Mesenchymal stem cell (in vitro differentiated cells and primary cell): ENCODE data around the gene FTL.
A peak's percentile ranks its signal among the peaks of the same experiment; 100 is the strongest.
"Not testable (repeated sequence)": the region's sequence is repeated elsewhere in the genome, so short reads cannot be mapped to it uniquely, and the experiment has no call there.

Experiments
- DNase-seq: peaks from one replicate; pipeline ENCODE4 v3.0.0-alpha.2; 2013
- H2AFZ ChIP-seq: one replicate; pipeline ENCODE4 v1.6.1; 2013; ENCODE audit warnings: low read depth, mild to moderate bottlenecking, control low read depth, inconsistent platforms, low read length, moderate library complexity
- H2AK5ac ChIP-seq: 2 replicates; pipeline ENCODE4 v1.6.1; 2013; ENCODE audit warnings: low read length, moderate library complexity, mild to moderate bottlenecking, inconsistent platforms; ENCODE audit not compliant: severe bottlenecking
- H2BK120ac ChIP-seq: one replicate; pipeline ENCODE4 v1.6.1; 2013; ENCODE audit warnings: low read depth, mild to moderate bottlenecking, inconsistent platforms, low read length, moderate library complexity
- H2BK12ac ChIP-seq, 2 experiments: one replicate each; pipeline ENCODE4 v1.6.1; 2013; ENCODE audit warnings: inconsistent platforms in 2 of 2, low read length in 2 of 2, mild to moderate bottlenecking in 2 of 2, moderate library complexity in 2 of 2, control low read depth in 1 of 2
- H2BK15ac ChIP-seq: one replicate; pipeline ENCODE4 v1.6.1; 2013; ENCODE audit warnings: mild to moderate bottlenecking, low read depth, inconsistent platforms; ENCODE audit not compliant: poor library complexity, severe bottlenecking
- H2BK5ac ChIP-seq: 2 replicates; pipeline ENCODE4 v1.6.1; 2013; ENCODE audit warnings: low read depth, mild to moderate bottlenecking, low read length, control low read depth, inconsistent platforms; ENCODE audit not compliant: poor library complexity, severe bottlenecking
- H3K14ac ChIP-seq, 2 experiments: one replicate each; pipeline ENCODE4 v1.6.1; 2013; ENCODE audit warnings: inconsistent platforms in 2 of 2, low read length in 2 of 2, control low read depth in 1 of 2, mild to moderate bottlenecking in 1 of 2, moderate library complexity in 1 of 2
- H3K18ac ChIP-seq, 2 experiments: one replicate each; pipeline ENCODE4 v1.6.1; 2013; ENCODE audit warnings: inconsistent platforms in 2 of 2, low read length in 2 of 2, control low read depth in 1 of 2, low read depth in 1 of 2, mild to moderate bottlenecking in 1 of 2
- H3K23ac ChIP-seq, 2 experiments: one replicate each; pipeline ENCODE4 v1.6.1; 2013; ENCODE audit warnings: inconsistent platforms in 2 of 2, low read length in 2 of 2, mild to moderate bottlenecking in 2 of 2, moderate library complexity in 2 of 2, control low read depth in 1 of 2
- H3K27ac ChIP-seq: 2 replicates; pipeline ENCODE4 v1.5.1; 2013; ENCODE audit warnings: mild to moderate bottlenecking, moderate library complexity, low read length, control low read depth, inconsistent platforms; ENCODE audit not compliant: poor library complexity, severe bottlenecking
- H3K27me3 ChIP-seq, 2 experiments: 2 replicates each; pipeline versions ENCODE4 v1.6.1 to v1.7.0; 2013; ENCODE audit warnings: low read length in 2 of 2, mild to moderate bottlenecking in 2 of 2, moderate library complexity in 2 of 2, control low read depth in 1 of 2, inconsistent platforms in 1 of 2; ENCODE audit not compliant: control insufficient read depth in 1 of 2, insufficient read depth in 1 of 2
- H3K36me3 ChIP-seq, 2 experiments: 2 replicates each; pipeline versions ENCODE4 v1.6.1 to v1.7.0; 2013; ENCODE audit warnings: low read length in 2 of 2, control low read depth in 1 of 2, inconsistent platforms in 1 of 2, low read depth in 1 of 2, mild to moderate bottlenecking in 1 of 2; ENCODE audit not compliant: insufficient read depth in 2 of 2, control insufficient read depth in 1 of 2
- H3K4ac ChIP-seq, 2 experiments: one replicate each; pipeline ENCODE4 v1.6.1; 2013; ENCODE audit warnings: inconsistent platforms in 2 of 2, low read length in 2 of 2, mild to moderate bottlenecking in 2 of 2, moderate library complexity in 2 of 2, control low read depth in 1 of 2, low read depth in 1 of 2
- H3K4me1 ChIP-seq: 2 replicates; pipeline ENCODE4 v1.6.1; 2013; ENCODE audit warnings: low read depth, low read length, control low read depth; ENCODE audit not compliant: control insufficient read depth, insufficient read depth
- H3K4me2 ChIP-seq: 2 replicates; pipeline ENCODE4 v1.6.1; 2013; ENCODE audit warnings: low read length, mild to moderate bottlenecking, inconsistent platforms; ENCODE audit not compliant: poor library complexity, severe bottlenecking
- H3K4me3 ChIP-seq, 2 experiments: 2 replicates each; pipeline versions ENCODE4 v1.5.1 to v1.7.0; 2013; ENCODE audit warnings: low read length in 2 of 2, mild to moderate bottlenecking in 2 of 2, control low read depth in 1 of 2, low read depth in 1 of 2; ENCODE audit not compliant: insufficient read depth in 1 of 2
- H3K79me1 ChIP-seq: replicated peaks from 2 replicates; pipeline ENCODE4 v1.6.1; 2013; ENCODE audit warnings: mild to moderate bottlenecking, control low read depth, low read length, inconsistent platforms; ENCODE audit not compliant: poor library complexity, severe bottlenecking
- H3K9ac ChIP-seq: 2 replicates; pipeline ENCODE4 v1.7.0; 2013; ENCODE audit warnings: mild to moderate bottlenecking, low read length, moderate library complexity
- H3K9me3 ChIP-seq: 2 replicates; pipeline ENCODE4 v1.7.0; 2013; ENCODE audit warnings: mild to moderate bottlenecking, low read length; ENCODE audit not compliant: control insufficient read depth
- H4K8ac ChIP-seq: one replicate; pipeline ENCODE4 v1.6.1; 2013; ENCODE audit warnings: inconsistent platforms, mild to moderate bottlenecking, low read length, moderate library complexity
- H4K91ac ChIP-seq: one replicate; pipeline ENCODE4 v1.6.1; 2013; ENCODE audit warnings: mild to moderate bottlenecking, low read length, inconsistent platforms
- whole genome bisulfite sequencing: methylation state at CpG from one replicate; pipeline ENCODE4 v1.1.7; 2013; ENCODE audit warnings: mixed read lengths; 5-methylcytosine and 5-hydroxymethylcytosine counted together

The FTL gene

DNA sequence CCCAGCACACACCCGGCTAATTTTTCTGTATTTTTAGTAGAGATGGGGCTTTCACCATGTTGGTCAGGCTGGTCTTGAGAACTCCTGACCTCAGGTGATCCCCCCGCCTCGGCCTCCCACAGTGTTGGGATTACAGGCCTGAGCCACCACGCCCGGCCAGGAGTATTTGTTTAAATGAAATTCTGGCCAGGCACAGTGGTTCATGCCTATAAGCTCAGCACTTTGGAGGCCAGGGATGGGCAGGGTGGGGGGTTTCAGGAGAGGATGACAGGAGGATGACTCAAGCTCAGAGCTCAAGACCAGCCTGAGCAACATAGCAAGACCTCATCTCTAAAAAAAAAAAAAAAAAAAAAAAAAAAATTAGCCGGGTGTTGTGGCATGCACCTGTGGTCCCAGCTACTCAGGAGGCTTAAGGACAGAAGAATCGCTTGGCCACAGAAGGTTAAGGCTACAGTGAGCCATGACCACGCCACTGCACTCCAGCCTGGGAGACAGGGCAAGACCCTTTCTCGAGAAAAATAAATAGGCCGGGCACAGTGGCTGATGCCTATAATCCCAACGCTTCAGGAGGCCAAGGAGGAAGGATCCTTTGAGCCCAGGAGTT, 39.8 kb upstream of the FTL start:
- no peak for DNase-seq
- H3K18ac ChIP-seq: no peak overlapping the region
- H4K8ac ChIP-seq: no peak overlapping the region
- no peak overlapping the region for H3K27ac ChIP-seq
- H3K79me1 ChIP-seq: no peaks in the 10 kb centered on the region
- no peak overlapping the region for H2AK5ac ChIP-seq
- no peak overlapping the region for H3K23ac ChIP-seq
- no peak overlapping the region for H2BK5ac ChIP-seq
- H3K27me3 ChIP-seq: no peaks in the 10 kb centered on the region
- no peak overlapping the region for H3K4ac ChIP-seq
- H2BK12ac ChIP-seq: no peak overlapping the region
- no peak overlapping the region for H2AFZ ChIP-seq
- no peak overlapping the region for H3K14ac ChIP-seq
- peaks cover 7% of the 10 kb centered on the region for H3K4me1 ChIP-seq
- H3K36me3 ChIP-seq: peaks cover 25 to 28% of the 10 kb centered on the region in 2 experiments
- H3K4me3 ChIP-seq: no peak overlapping the region
- H4K91ac ChIP-seq: no peak overlapping the region
- no peaks in the 10 kb centered on the region for H3K9me3 ChIP-seq
- 84% methylated on average over 10 of the region's 11 CpGs for WGBS
- peak overlapping the region; percentile 54 for H3K9ac ChIP-seq
- no peak overlapping the region for H3K4me2 ChIP-seq
- no peak overlapping the region for H2BK120ac ChIP-seq
- no peak overlapping the region for H2BK15ac ChIP-seq

DNA sequence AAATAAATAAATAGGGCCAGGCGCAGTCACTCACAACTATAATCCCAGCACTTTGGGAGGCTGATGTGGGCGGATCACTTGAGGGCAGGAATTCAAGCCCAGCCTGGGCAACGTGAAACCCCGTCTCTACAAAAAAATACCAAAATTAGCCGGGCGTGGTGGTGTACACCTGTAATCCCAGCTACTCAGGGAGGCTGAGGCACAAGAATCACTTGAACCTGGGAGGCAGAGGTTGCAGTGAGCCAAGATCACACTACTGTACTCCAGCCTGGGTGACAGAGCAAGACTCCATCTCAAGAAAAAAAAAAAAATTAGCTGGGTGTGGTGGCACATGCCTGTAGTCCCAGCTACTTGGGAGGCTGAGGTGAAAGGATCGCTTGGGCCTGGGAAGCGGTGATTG, 39.2 kb upstream of the FTL start:
- H2AK5ac ChIP-seq, H4K8ac ChIP-seq, H2BK120ac ChIP-seq, H3K18ac ChIP-seq, H2BK5ac ChIP-seq, H3K23ac ChIP-seq, H3K4me2 ChIP-seq, H3K27ac ChIP-seq, DNase-seq, H3K4me3 ChIP-seq, H2BK15ac ChIP-seq, H3K79me1 ChIP-seq, H3K14ac ChIP-seq, H3K4ac ChIP-seq, H2AFZ ChIP-seq, H3K27me3 ChIP-seq, H2BK12ac ChIP-seq, H3K9ac ChIP-seq, H3K9me3 ChIP-seq, H4K91ac ChIP-seq, H3K4me1 ChIP-seq: not testable (repeated sequence)
- H3K36me3 ChIP-seq: peaks cover 19 to 24% of the 10 kb centered on the region in 2 experiments
- WGBS: 91% methylated on average over 8 of the region's 8 CpGs

DNA sequence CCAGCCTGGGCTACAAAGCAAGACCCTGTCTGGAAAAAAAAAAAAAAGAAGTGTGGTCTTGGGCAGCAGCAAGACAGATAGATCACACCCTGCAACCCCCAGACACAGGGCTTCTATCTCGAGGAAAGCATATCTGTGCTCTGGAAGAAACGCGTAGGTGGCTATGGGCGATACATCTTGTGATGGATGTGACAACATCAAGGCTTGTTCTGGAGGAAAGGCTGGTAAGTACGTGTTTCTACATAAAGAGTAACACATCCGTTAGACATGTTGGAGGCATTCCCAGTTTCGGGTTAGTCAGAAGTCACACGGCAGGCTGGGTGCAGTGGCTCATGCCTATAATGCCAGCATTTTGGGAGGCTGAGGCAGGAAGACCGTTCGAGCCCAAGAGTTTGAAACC, 38.2 kb upstream of the FTL start:
- no peaks in the 10 kb centered on the region for H3K79me1 ChIP-seq
- no peak overlapping the region for H3K4me2 ChIP-seq
- H2BK5ac ChIP-seq: no peak overlapping the region
- H2BK15ac ChIP-seq: no peak overlapping the region
- H3K36me3 ChIP-seq: peaks cover 10 to 14% of the 10 kb centered on the region in 2 experiments
- no peak overlapping the region for H3K4ac ChIP-seq
- peak; percentile 84 for DNase-seq
- no peak overlapping the region for H3K14ac ChIP-seq
- H4K91ac ChIP-seq: no peak overlapping the region
- H2BK120ac ChIP-seq: no peak overlapping the region
- 75% methylated on average over 10 of the region's 10 CpGs for WGBS
- peak overlapping the region; percentile 67 for H3K9ac ChIP-seq
- no peak overlapping the region for H2BK12ac ChIP-seq
- no peak overlapping the region for H4K8ac ChIP-seq
- H2AK5ac ChIP-seq: no peak overlapping the region
- no peaks in the 10 kb centered on the region for H3K9me3 ChIP-seq
- no peak overlapping the region for H3K4me3 ChIP-seq
- H2AFZ ChIP-seq: no peak overlapping the region
- H3K27me3 ChIP-seq: no peaks in the 10 kb centered on the region
- H3K18ac ChIP-seq: peak overlapping the region in 1 of 2 experiments; percentile 21
- H3K4me1 ChIP-seq: peaks cover 7% of the 10 kb centered on the region
- no peak overlapping the region for H3K27ac ChIP-seq
- H3K23ac ChIP-seq: no peak overlapping the region

DNA sequence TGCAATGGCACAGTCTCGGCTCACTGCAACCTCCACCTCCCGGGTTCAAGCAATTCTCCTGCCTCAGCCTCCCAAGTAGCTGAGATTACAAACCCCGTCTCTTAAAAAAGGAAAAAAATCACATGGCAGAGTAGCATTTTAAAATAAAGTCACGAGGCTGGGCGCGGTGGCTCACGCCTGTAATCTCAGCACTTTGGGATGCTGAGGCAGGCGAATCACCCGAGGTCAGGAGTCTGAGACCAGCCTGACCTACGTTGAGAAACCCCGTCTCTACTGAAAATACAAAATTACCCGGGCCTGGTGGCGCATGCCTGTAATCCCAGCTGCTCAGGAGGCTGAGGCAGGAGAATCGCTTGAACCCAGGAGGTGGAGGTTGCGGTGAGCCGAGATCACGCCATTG, 37.4 kb upstream of the FTL start:
- H2BK5ac ChIP-seq, H3K79me1 ChIP-seq, H3K4me1 ChIP-seq, DNase-seq, H2AFZ ChIP-seq, H2AK5ac ChIP-seq, H3K4me3 ChIP-seq, H3K9me3 ChIP-seq, H3K23ac ChIP-seq, H3K36me3 ChIP-seq, H2BK15ac ChIP-seq, H3K27ac ChIP-seq, H3K9ac ChIP-seq, H3K27me3 ChIP-seq, H4K8ac ChIP-seq, H3K4ac ChIP-seq, H4K91ac ChIP-seq, H2BK12ac ChIP-seq, H3K14ac ChIP-seq, H3K4me2 ChIP-seq, H3K18ac ChIP-seq, H2BK120ac ChIP-seq: not testable (repeated sequence)
- 94% methylated on average over 16 of the region's 17 CpGs for WGBS
